MM.1S (cell line): ENCODE measurements around the gene TPD52L1.

Source experiments
- DNase-seq: peaks from one replicate; pipeline ENCODE4 v3.0.0-alpha.2; 2015
- H2AFZ ChIP-seq: fragments of 300-600 bp; sonication (generic); 2 replicates; pipeline ENCODE4 v1.6.0; 2016; ENCODE audit warnings: antibody characterized with exemption, low read length
- H3F3A ChIP-seq: fragments of 300-600 bp; sonication (generic); 2 replicates; pipeline ENCODE4 v1.6.1; 2016; ENCODE audit warnings: mild to moderate bottlenecking, antibody characterized with exemption, low read length, moderate library complexity, mixed read lengths; ENCODE audit not compliant: insufficient read depth
- H3K27ac ChIP-seq: fragments of 300-600 bp; sonication (generic); 2 replicates; pipeline ENCODE4 v1.5.1; 2016; ENCODE audit warnings: mild to moderate bottlenecking, low read length
- H3K27me3 ChIP-seq: fragments of 300-600 bp; sonication (generic); replicated peaks from 2 replicates; pipeline ENCODE4 v1.6.0; 2016; ENCODE audit warnings: low read length; ENCODE audit not compliant: insufficient read depth
- H3K36me3 ChIP-seq: fragments of 300-600 bp; sonication (generic); replicated peaks from 2 replicates; pipeline ENCODE4 v1.6.1; 2016; ENCODE audit warnings: mild to moderate bottlenecking, low read length, mixed read lengths; ENCODE audit not compliant: insufficient read depth
- H3K4me1 ChIP-seq: fragments of 300-600 bp; sonication (generic); 2 replicates; pipeline ENCODE4 v1.6.1; 2016; ENCODE audit warnings: low read length, mixed read lengths
- H3K4me2 ChIP-seq: fragments of 300-600 bp; sonication (generic); 2 replicates; pipeline ENCODE4 v1.6.0; 2016; ENCODE audit warnings: low read depth, low read length
- H3K4me3 ChIP-seq: fragments of 300-600 bp; sonication (generic); 2 replicates; pipeline ENCODE4 v1.5.1; 2016; ENCODE audit warnings: low read length, mixed read lengths
- H3K79me2 ChIP-seq: fragments of 300-600 bp; sonication (generic); 2 replicates; pipeline ENCODE4 v1.6.1; 2016; ENCODE audit warnings: mixed run types, low read length, mixed read lengths
- H3K9ac ChIP-seq: fragments of 300-600 bp; sonication (generic); 2 replicates; pipeline ENCODE4 v1.6.1; 2016; ENCODE audit warnings: low read length, mixed read lengths
- H3K9me2 ChIP-seq: fragments of 300-600 bp; sonication (generic); replicated peaks from 2 replicates; pipeline ENCODE4 v1.6.1; 2016; ENCODE audit warnings: mild to moderate bottlenecking, low read length, mixed read lengths; ENCODE audit not compliant: insufficient read depth
- H3K9me3 ChIP-seq: fragments of 300-600 bp; sonication (generic); replicated peaks from 2 replicates; pipeline ENCODE4 v1.6.1; 2016; ENCODE audit warnings: mild to moderate bottlenecking, low read length, mixed read lengths; ENCODE audit not compliant: insufficient read depth
- H4K20me1 ChIP-seq: fragments of 300-600 bp; sonication (generic); 2 replicates; pipeline ENCODE4 v1.6.1; 2016; ENCODE audit warnings: mild to moderate bottlenecking, low read length, moderate library complexity, mixed read lengths; ENCODE audit not compliant: insufficient read depth
- EZH2 ChIP-seq: fragments of 300-600 bp; sonication (generic); optimal IDR thresholded peaks from 2 replicates; pipeline ENCODE3; 2017; ENCODE audit warnings: low read depth, mild to moderate bottlenecking, antibody characterized with exemption, low read length, mixed read lengths
- EZH2phosphoT487 ChIP-seq: fragments of 300-600 bp; sonication (generic); IDR thresholded peaks from 2 replicates; pipeline ENCODE4 v1.6.1; 2018; ENCODE audit warnings: antibody characterized with exemption, low read length
- TF ChIP-seq, protein P1 (sequence below): fragments of 300-600 bp; sonication (generic); IDR thresholded peaks from 2 replicates; pipeline ENCODE4 v1.5.1; 2016; ENCODE audit warnings: antibody characterized with exemption, low read length, mixed read lengths

TPD52L1 gene

DNA sequence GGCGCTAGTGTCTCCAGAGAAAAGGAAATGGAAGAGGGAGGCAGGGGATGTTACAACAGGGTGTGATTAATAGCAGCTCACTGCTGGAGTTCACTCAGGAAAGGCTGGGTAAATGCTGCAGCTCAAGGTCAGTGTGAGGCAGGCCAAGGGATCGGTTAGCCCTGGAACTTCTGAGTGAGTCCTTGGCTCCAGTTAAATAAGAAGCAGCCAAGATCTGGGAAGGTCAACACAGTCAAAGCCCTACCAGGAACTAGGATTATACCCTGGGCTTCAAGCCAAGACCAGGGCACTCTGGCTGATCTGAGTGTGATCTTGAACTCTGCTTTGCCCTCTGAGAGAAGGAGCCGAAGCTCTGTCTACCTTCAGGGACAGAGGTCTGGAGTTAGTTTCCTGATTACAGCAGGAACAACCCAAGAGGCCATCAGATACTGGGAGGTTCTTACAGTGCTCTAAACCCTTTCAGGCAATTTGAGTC, 44.3 kb downstream of the TPD52L1 start:
- no peaks in the 10 kb centered on the region for H3K9me3 ChIP-seq
- H4K20me1 ChIP-seq = no peaks in the 10 kb centered on the region
- no peaks in the 10 kb centered on the region for H3K27me3 ChIP-seq
- no peak overlapping the region for H2AFZ ChIP-seq
- H3K27ac ChIP-seq = no peak overlapping the region
- H3K4me1 ChIP-seq = no peaks in the 10 kb centered on the region
- no peaks in the 10 kb centered on the region for H3K36me3 ChIP-seq
- no peaks in the 10 kb centered on the region for H3K79me2 ChIP-seq
- no peaks in the 10 kb centered on the region for H3F3A ChIP-seq
- H3K4me3 ChIP-seq = no peak overlapping the region
- DNase-seq = no peak
- H3K4me2 ChIP-seq = no peak overlapping the region
- no peak overlapping the region for H3K9ac ChIP-seq
- TF ChIP-seq EZH2phosphoT487 = no peak
- TF ChIP-seq, protein P1, sequence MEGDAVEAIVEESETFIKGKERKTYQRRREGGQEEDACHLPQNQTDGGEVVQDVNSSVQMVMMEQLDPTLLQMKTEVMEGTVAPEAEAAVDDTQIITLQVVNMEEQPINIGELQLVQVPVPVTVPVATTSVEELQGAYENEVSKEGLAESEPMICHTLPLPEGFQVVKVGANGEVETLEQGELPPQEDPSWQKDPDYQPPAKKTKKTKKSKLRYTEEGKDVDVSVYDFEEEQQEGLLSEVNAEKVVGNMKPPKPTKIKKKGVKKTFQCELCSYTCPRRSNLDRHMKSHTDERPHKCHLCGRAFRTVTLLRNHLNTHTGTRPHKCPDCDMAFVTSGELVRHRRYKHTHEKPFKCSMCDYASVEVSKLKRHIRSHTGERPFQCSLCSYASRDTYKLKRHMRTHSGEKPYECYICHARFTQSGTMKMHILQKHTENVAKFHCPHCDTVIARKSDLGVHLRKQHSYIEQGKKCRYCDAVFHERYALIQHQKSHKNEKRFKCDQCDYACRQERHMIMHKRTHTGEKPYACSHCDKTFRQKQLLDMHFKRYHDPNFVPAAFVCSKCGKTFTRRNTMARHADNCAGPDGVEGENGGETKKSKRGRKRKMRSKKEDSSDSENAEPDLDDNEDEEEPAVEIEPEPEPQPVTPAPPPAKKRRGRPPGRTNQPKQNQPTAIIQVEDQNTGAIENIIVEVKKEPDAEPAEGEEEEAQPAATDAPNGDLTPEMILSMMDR = no peak
- TF ChIP-seq EZH2 = no peak
- H3K9me2 ChIP-seq = no peaks in the 10 kb centered on the region

DNA sequence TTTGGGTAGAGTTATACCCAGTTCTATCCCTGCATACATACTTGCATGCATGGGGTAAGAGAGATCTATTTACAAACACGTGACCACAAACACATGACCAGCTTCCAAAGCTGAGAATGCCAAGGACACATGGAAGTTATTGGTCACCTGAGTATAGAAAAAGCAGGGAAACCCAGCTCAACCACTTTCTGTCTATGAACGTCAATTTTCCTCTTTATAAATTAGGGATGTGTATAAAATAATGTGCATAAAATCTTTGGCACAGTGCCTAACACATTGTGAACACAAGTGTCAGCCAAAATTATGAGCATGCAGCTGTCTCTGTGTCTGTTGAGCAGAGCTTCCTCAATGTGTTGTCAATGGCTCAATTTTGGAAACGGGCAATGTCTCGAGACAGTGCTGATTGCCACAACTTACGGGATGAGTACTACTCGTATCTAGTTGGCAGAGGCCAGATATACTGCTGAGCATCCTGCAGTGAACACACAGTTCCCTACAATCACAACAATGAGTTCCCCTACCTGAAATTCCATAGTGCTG, 44.9 kb downstream of the TPD52L1 start:
- H3K36me3 ChIP-seq = no peaks in the 10 kb centered on the region
- H3K4me3 ChIP-seq = no peak overlapping the region
- no peaks in the 10 kb centered on the region for H3K27me3 ChIP-seq
- DNase-seq = no peak
- H2AFZ ChIP-seq = no peak overlapping the region
- H3K9ac ChIP-seq = no peak overlapping the region
- H3K9me3 ChIP-seq = no peaks in the 10 kb centered on the region
- no peaks in the 10 kb centered on the region for H4K20me1 ChIP-seq
- no peak overlapping the region for H3K27ac ChIP-seq
- H3K4me2 ChIP-seq = no peak overlapping the region
- no peaks in the 10 kb centered on the region for H3F3A ChIP-seq
- TF ChIP-seq EZH2phosphoT487 = no peak
- TF ChIP-seq EZH2 = no peak
- TF ChIP-seq, protein P1 = no peak
- no peaks in the 10 kb centered on the region for H3K79me2 ChIP-seq
- H3K9me2 ChIP-seq = no peaks in the 10 kb centered on the region
- H3K4me1 ChIP-seq = no peaks in the 10 kb centered on the region

DNA sequence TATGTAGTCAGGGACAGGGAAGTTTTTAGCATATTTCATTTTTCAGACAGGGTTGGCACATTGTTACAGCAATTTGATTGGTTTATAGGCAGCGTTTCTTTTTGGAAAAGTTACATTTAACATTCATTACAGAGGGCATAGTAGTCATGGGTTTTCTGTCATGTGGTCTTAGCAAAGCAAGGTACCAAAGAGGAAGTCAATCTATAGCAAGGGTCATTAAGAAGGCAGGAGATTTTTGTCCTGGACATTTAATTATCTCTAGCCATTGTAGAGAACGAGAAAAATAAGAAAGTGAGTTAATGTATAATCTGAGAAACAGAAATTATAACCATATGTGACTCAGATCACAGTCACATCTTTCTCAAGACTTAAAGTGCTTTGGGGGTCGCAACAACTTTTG, 47.4 kb downstream of the TPD52L1 start:
- no peak for TF ChIP-seq EZH2
- TF ChIP-seq, protein P1 = no peak
- no peak for TF ChIP-seq EZH2phosphoT487
- Histone ChIP-seq H3K9me2 (no peaks in the 10 kb centered on the region), H3K79me2 (no peaks in the 10 kb centered on the region), H4K20me1 (no peaks in the 10 kb centered on the region), H3K4me1 (peaks cover 4% of the 10 kb centered on the region; the same call in 1 of the 2 replicates), H3K27ac (no peak overlapping the region), H3F3A (no peaks in the 10 kb centered on the region), H3K4me3 (no peak overlapping the region), H3K4me2 (no peak overlapping the region), H3K9me3 (no peaks in the 10 kb centered on the region), H2AFZ (no peak overlapping the region), H3K27me3 (no peaks in the 10 kb centered on the region), H3K36me3 (no peaks in the 10 kb centered on the region), H3K9ac (no peak overlapping the region)
- no peak for DNase-seq
